ENCODE data around the gene TSEN54.

TSEN54 gene

GRCh38 chr17:75506134-75506533 is 10.2 kb upstream of the TSEN54 start:
- no peaks in the 10 kb centered on the region for H3K27me3 ChIP-seq (ENCODE audit: insufficient read depth, low read length, poor library complexity)
- no peak overlapping the region for H3K4me3 ChIP-seq (ENCODE audit: low read depth in 1 of 2, low read length in 2 of 2)
- H2AFZ ChIP-seq (ENCODE audit: low read depth, low read length) = no peak overlapping the region
- peaks cover 27% of the 10 kb centered on the region for H4K20me1 ChIP-seq (ENCODE audit: insufficient read depth, low read length)
- no peak for DNase-seq
- ATAC-seq (ENCODE audit: insufficient read depth, low read depth) = no peak
- no peak for TF ChIP-seq CTCF (IDR thresholded peaks at IDR 0.05; ENCODE audit: borderline replicate concordance, extremely low read depth, low read length, poor library complexity, severe bottlenecking)
- TF ChIP-seq EZH2 (IDR thresholded peaks at IDR 0.05; ENCODE audit: borderline replicate concordance, low read depth, low read length, severe bottlenecking) = no peak
- H3K27ac ChIP-seq (ENCODE audit: low read length) = no peak overlapping the region
- no peak overlapping the region for H3K9ac ChIP-seq (ENCODE audit: low read depth, low read length)
- no peak overlapping the region for H3K4me2 ChIP-seq (ENCODE audit: insufficient read depth, low read length)
- peaks cover 2% of the 10 kb centered on the region; the same call in 1 of the 2 replicates for H3K4me1 ChIP-seq (ENCODE audit: insufficient read depth, low read length)
- no peaks in the 10 kb centered on the region for H3K9me3 ChIP-seq (ENCODE audit: insufficient read depth, low read length, severe bottlenecking)
- 0 out of 2 replicates have a peak, but pooled peaks cover 2% of the 10 kb centered on the region for H3K79me2 ChIP-seq (ENCODE audit: insufficient read depth, low read length)
- H3K36me3 ChIP-seq (ENCODE audit: insufficient read depth, low read length) = peaks cover 62% of the 10 kb centered on the region

- ATAC-seq (ENCODE audit: insufficient read depth, low read depth) = no peak
- no peak overlapping the region for H3K27ac ChIP-seq (ENCODE audit: low read length)
Measured at GRCh38 chr17:75506888-75507287, 9.4 kb upstream of the TSEN54 start.

GRCh38 chr17:75507733-75508719 is 8.3 kb upstream of the TSEN54 start:
- Histone ChIP-seq H3K9ac (ENCODE audit: low read depth, low read length) (no peak overlapping the region), H3K36me3 (ENCODE audit: insufficient read depth, low read length) (peaks cover 65% of the 10 kb centered on the region), H2AFZ (ENCODE audit: low read depth, low read length) (no peak overlapping the region), H3K27ac (ENCODE audit: low read length) (no peak overlapping the region), H3K27me3 (ENCODE audit: insufficient read depth, low read length, poor library complexity) (no peaks in the 10 kb centered on the region), H4K20me1 (ENCODE audit: insufficient read depth, low read length) (peaks cover 32% of the 10 kb centered on the region), H3K4me1 (ENCODE audit: insufficient read depth, low read length) (peaks cover 14% of the 10 kb centered on the region), H3K9me3 (ENCODE audit: insufficient read depth, low read length, severe bottlenecking) (no peaks in the 10 kb centered on the region), H3K79me2 (ENCODE audit: insufficient read depth, low read length) (0 out of 2 replicates have a peak, but pooled peaks cover 7% of the 10 kb centered on the region), H3K4me3 (ENCODE audit: low read depth in 1 of 2, low read length in 2 of 2) (no peak overlapping the region), H3K4me2 (ENCODE audit: insufficient read depth, low read length) (no peak overlapping the region)
- no peak for TF ChIP-seq EZH2 (IDR thresholded peaks at IDR 0.05; ENCODE audit: borderline replicate concordance, low read depth, low read length, severe bottlenecking)
- TF ChIP-seq CTCF (IDR thresholded peaks at IDR 0.05; ENCODE audit: borderline replicate concordance, extremely low read depth, low read length, poor library complexity, severe bottlenecking) = no peak
- DNase-seq (no peak), ATAC-seq (ENCODE audit: insufficient read depth, low read depth) (no peak)

More at GRCh38 chr17:75506888-75507287, 9.4 kb upstream of the TSEN54 start:
- no peaks in the 10 kb centered on the region for H3K9me3 ChIP-seq (ENCODE audit: insufficient read depth, low read length, severe bottlenecking)
- H4K20me1 ChIP-seq (ENCODE audit: insufficient read depth, low read length) = peaks cover 31% of the 10 kb centered on the region
- H3K27me3 ChIP-seq (ENCODE audit: insufficient read depth, low read length, poor library complexity) = no peaks in the 10 kb centered on the region
- 0 out of 2 replicates have a peak, but pooled peaks cover 3% of the 10 kb centered on the region for H3K79me2 ChIP-seq (ENCODE audit: insufficient read depth, low read length)
- H3K36me3 ChIP-seq (ENCODE audit: insufficient read depth, low read length) = peaks cover 63% of the 10 kb centered on the region
- no peak for DNase-seq
- TF ChIP-seq EZH2 (IDR thresholded peaks at IDR 0.05; ENCODE audit: borderline replicate concordance, low read depth, low read length, severe bottlenecking) = no peak
- TF ChIP-seq CTCF (IDR thresholded peaks at IDR 0.05; ENCODE audit: borderline replicate concordance, extremely low read depth, low read length, poor library complexity, severe bottlenecking) = no peak
- H3K4me2 ChIP-seq (ENCODE audit: insufficient read depth, low read length) = no peak overlapping the region
- no peak overlapping the region for H3K9ac ChIP-seq (ENCODE audit: low read depth, low read length)
- no peak overlapping the region for H2AFZ ChIP-seq (ENCODE audit: low read depth, low read length)
- H3K4me3 ChIP-seq (ENCODE audit: low read depth in 1 of 2, low read length in 2 of 2) = no peak overlapping the region
- peaks cover 7% of the 10 kb centered on the region for H3K4me1 ChIP-seq (ENCODE audit: insufficient read depth, low read length)
